Coronary artery (tissue), 2 donors: Measurements from ENCODE around the gene TRPM1.

Source experiments
- DNase-seq: peaks from one replicate; pipeline ENCODE4 v3.0.0-alpha.2; 2017; ENCODE audit warnings: low spot score
- H3K27ac ChIP-seq, 2 donors: fragments of 200-600 bp; sonication (generic); one replicate each; pipeline ENCODE4 v1.5.1; 2016 to 2019
- H3K4me3 ChIP-seq: fragments of 200-600 bp; sonication (generic); 2 replicates; pipeline ENCODE4 v1.5.1; 2016; ENCODE audit warnings: mild to moderate bottlenecking, moderate library complexity
- CTCF ChIP-seq: fragments of 200-600 bp; sonication (generic); IDR thresholded peaks from one replicate; pipeline ENCODE4 v1.5.1; 2019; ENCODE audit warnings: antibody characterized with exemption

TRPM1 gene

GRCh38 chr15:31101262-31102038 lies at the start of gene TRPM1:
Gene TRPM1 (minus strand): TSS chr15:31101725. CDS start chr15:31081355, 20,370 bp downstream.
- Histone ChIP-seq H3K27ac (no peak within 1 kb of the TSS), H3K4me3 (no peak within 1 kb of the TSS)
- TF ChIP-seq CTCF: no peak
- DNase-seq: no peak

- no peak for TF ChIP-seq CTCF
- Histone ChIP-seq H3K27ac (no peak overlapping the region), H3K4me3 (no peak overlapping the region)
- no peak for DNase-seq
Observed at GRCh38 chr15:31150732-31151231, 49.3 kb upstream of the TRPM1 start.

- Histone ChIP-seq H3K4me3 (no peak overlapping the region), H3K27ac (no peak overlapping the region)
- TF ChIP-seq CTCF: no peak
- no peak for DNase-seq
Observed at GRCh38 chr15:31149987-31150386, 48.5 kb upstream of the TRPM1 start.

GRCh38 chr15:31149088-31149505 lies 47.6 kb upstream of the TRPM1 start:
- no peak overlapping the region for H3K27ac ChIP-seq
- no peak for DNase-seq
- no peak for TF ChIP-seq CTCF
- H3K4me3 ChIP-seq: no peak overlapping the region

GRCh38 chr15:31148297-31149087 lies 47.0 kb upstream of the TRPM1 start:
- H3K27ac ChIP-seq: no peak overlapping the region
- DNase-seq: no peak
- TF ChIP-seq CTCF: no peak
- H3K4me3 ChIP-seq: no peak overlapping the region

- H3K27ac ChIP-seq: no peak overlapping the region
- DNase-seq: no peak
- TF ChIP-seq CTCF: no peak
- H3K4me3 ChIP-seq: no peak overlapping the region
Observed at GRCh38 chr15:31147944-31148296, 46.4 kb upstream of the TRPM1 start.

GRCh38 chr15:31147456-31147855 lies 45.9 kb upstream of the TRPM1 start:
- H3K4me3 ChIP-seq: no peak overlapping the region
- no peak for DNase-seq
- no peak overlapping the region for H3K27ac ChIP-seq
- TF ChIP-seq CTCF: no peak
